ENCODE results near the gene ZNF629. TPM values are rescaled to one million over a fixed set of nuclear protein-coding genes. Genes with fewer than 3 reads are reported as not detected.

ZNF629 gene
- total RNA-seq, 1 donor from 2014 or later: 4.2 TPM

DNA sequence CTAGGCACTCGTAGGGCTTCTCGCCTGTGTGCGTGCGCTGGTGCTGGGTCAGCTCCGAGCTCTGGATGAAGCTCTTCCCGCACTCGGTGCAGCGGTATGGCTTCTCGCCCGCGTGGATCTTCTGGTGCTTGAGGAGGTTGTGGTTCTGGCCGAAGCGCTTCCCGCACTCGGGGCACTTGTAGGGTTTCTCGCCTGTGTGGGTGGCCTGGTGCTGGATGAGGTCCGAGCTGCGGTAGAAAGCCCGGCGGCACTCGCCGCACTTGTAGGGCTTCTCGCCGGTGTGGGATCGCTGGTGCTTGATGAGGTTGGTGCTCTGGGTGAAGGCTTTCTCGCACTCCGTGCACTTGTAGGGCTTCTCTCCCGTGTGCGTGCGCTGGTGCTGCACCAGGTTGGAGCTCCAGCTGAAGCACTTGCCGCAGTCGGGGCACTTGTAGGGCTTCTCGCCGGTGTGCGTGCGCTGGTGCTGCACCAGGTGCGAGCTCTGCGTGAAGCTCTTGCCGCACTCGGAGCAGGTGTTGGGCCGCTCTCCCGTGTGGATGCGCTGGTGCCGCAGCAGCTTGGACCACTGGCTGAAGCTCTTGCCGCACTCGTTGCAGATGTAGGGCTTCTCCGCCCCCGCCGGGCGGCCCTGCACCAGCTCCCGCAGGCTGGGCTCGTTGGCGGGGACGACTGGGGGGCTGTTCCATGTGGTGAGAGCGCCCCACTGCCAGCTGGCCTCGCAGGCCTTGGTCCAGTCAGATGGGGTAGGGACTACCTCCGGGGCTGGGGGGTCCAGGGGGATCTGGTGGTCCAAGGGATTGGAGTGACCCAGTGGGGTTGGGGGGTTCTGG lies 3.5 kb downstream of the ZNF629 start:
- TF ChIP-seq, protein P1, sequence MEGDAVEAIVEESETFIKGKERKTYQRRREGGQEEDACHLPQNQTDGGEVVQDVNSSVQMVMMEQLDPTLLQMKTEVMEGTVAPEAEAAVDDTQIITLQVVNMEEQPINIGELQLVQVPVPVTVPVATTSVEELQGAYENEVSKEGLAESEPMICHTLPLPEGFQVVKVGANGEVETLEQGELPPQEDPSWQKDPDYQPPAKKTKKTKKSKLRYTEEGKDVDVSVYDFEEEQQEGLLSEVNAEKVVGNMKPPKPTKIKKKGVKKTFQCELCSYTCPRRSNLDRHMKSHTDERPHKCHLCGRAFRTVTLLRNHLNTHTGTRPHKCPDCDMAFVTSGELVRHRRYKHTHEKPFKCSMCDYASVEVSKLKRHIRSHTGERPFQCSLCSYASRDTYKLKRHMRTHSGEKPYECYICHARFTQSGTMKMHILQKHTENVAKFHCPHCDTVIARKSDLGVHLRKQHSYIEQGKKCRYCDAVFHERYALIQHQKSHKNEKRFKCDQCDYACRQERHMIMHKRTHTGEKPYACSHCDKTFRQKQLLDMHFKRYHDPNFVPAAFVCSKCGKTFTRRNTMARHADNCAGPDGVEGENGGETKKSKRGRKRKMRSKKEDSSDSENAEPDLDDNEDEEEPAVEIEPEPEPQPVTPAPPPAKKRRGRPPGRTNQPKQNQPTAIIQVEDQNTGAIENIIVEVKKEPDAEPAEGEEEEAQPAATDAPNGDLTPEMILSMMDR (IDR thresholded peaks at IDR 0.05; ENCODE audit: insufficient read depth, low read length, severe bottlenecking): no peak
- H3K27me3 ChIP-seq (ENCODE audit: control insufficient read depth, insufficient read depth, low read length): no peaks in the 10 kb centered on the region
- no peak for DNase-seq (ENCODE audit: low read depth)
- no peak overlapping the region for H3K4me3 ChIP-seq (ENCODE audit: low read depth, low read length)
- no peak for FAIRE-seq
- H3K36me3 ChIP-seq (ENCODE audit: control insufficient read depth, insufficient read depth, low read length): peaks cover 13% of the 10 kb centered on the region

DNA sequence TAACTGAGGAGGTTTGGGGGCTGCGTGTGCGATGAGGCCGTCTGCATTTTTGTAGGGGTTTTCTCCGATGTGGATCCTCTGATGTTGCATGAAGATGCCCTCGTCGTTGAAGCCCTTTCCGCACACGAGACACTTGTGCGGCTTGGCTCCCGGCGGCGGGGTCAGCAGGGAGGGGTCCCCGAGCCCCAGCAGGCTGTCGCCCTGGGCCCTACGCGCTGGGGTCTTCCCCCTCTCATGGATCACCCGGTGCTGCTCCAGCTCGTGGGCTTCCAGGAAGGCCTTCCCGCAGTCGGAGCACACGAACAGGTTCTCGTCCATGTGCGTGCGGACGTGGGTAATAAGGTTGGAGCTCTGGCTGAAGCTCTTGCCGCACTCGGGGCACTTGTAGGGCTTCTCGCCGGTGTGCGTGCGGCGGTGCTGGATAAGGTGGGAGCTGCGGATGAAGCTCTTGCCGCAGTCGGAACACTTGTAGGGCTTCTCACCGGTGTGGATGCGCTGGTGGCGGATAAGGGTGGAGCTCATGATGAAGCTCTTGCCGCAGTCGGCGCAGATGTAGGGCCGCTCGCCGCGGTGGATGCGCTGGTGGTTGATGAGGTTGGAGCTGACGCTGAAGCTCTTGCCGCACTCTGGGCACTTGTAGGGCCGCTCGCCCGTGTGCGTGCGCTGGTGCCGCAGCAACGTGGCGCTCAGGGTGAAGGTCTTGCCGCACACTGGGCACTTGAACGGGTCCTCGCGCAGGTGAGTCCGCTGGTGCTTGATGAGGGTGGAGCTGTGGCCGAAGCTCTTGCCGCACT lies 4.3 kb downstream of the ZNF629 start:
- Histone ChIP-seq H3K27me3 (ENCODE audit: control insufficient read depth, insufficient read depth, low read length) (no peaks in the 10 kb centered on the region), H3K36me3 (ENCODE audit: control insufficient read depth, insufficient read depth, low read length) (peaks cover 13% of the 10 kb centered on the region), H3K4me3 (ENCODE audit: low read depth, low read length) (no peak overlapping the region)
- no peak for FAIRE-seq
- TF ChIP-seq, protein P1 (IDR thresholded peaks at IDR 0.05; ENCODE audit: insufficient read depth, low read length, severe bottlenecking): no peak
- no peak for DNase-seq (ENCODE audit: low read depth)

GRCh38 chr16:30780549-30780948 lies 6.5 kb downstream of the ZNF629 start:
- no peak overlapping the region for H3K4me3 ChIP-seq (ENCODE audit: low read depth, low read length)
- TF ChIP-seq, protein P1 (IDR thresholded peaks at IDR 0.05; ENCODE audit: insufficient read depth, low read length, severe bottlenecking): no peak
- DNase-seq (ENCODE audit: low read depth) (no peak), FAIRE-seq (no peak)
- H3K36me3 ChIP-seq (ENCODE audit: control insufficient read depth, insufficient read depth, low read length): peaks cover 13% of the 10 kb centered on the region
- no peaks in the 10 kb centered on the region for H3K27me3 ChIP-seq (ENCODE audit: control insufficient read depth, insufficient read depth, low read length)

DNA sequence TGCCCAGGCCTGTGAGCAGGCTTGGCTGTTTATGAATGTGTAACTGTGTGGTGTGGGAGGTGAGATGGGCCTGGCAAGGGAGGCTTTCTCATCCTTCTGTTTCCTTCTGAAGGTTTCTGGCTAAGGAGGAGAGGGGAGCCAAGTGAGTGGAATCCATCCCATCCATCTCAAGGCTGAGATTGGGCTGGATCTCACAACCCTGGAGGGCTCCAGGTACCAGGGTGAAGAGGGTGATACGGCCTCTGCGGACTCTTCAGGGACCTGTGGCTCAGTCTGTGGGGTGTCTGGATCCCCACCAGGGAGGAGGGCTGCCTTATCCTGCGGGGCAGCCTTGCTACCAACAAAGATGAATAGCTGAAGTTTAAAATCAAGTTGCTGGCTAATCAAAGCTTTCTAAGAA lies 7.0 kb downstream of the ZNF629 start:
- H3K36me3 ChIP-seq (ENCODE audit: control insufficient read depth, insufficient read depth, low read length): peaks cover 13% of the 10 kb centered on the region
- DNase-seq (ENCODE audit: low read depth) (no peak), FAIRE-seq (no peak)
- no peak overlapping the region for H3K4me3 ChIP-seq (ENCODE audit: low read depth, low read length)
- H3K27me3 ChIP-seq (ENCODE audit: control insufficient read depth, insufficient read depth, low read length): no peaks in the 10 kb centered on the region
- TF ChIP-seq, protein P1 (IDR thresholded peaks at IDR 0.05; ENCODE audit: insufficient read depth, low read length, severe bottlenecking): no peak

DNA sequence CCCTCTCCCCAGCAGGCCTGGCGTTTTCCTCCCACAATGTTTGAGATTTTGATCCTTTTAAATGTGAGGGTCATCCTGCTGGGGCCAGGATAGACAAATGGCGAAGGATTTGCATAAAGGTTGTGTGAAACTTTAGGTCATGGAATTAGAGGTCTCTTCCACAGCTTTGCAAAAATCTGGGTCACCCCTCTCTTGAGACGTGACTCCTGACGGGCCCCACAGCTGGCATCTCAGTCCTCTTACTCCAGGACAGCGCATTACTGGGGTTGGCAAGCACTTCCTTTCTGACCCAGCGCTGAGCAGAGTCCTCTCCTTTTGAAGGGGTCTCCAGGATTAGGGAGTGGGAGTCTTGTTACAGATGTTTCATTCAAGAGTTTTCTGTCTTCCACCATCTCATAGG lies 7.4 kb downstream of the ZNF629 start:
- Histone ChIP-seq H3K36me3 (ENCODE audit: control insufficient read depth, insufficient read depth, low read length) (peaks cover 13% of the 10 kb centered on the region), H3K27me3 (ENCODE audit: control insufficient read depth, insufficient read depth, low read length) (no peaks in the 10 kb centered on the region), H3K4me3 (ENCODE audit: low read depth, low read length) (no peak overlapping the region)
- FAIRE-seq (no peak), DNase-seq (ENCODE audit: low read depth) (no peak)
- TF ChIP-seq, protein P1 (IDR thresholded peaks at IDR 0.05; ENCODE audit: insufficient read depth, low read length, severe bottlenecking): no peak

Data from bronchial epithelial cell (primary cell).